Gastroesophageal sphincter (tissue), 4 donors: ENCODE measurements around the gene DHCR24. TPM values are rescaled to one million over a fixed set of nuclear protein-coding genes. Genes with fewer than 3 reads are reported as not detected.

Source experiments
- ATAC-seq: fragments of 150-250 bp; one replicate; pipeline ENCODE4 v1.9.1; 2016; ENCODE audit warnings: mild to moderate bottlenecking, moderate library complexity
- H3K27ac ChIP-seq, 4 donors: fragments of 200-600 bp; sonication (generic) in 3 of 4; 1 replicate in 3 of 4; 2 replicates in 1 of 4; pipeline ENCODE4 v1.5.1; 2016 to 2019
- H3K27me3 ChIP-seq: fragments of 200-600 bp; sonication (generic); one replicate; pipeline ENCODE4 v1.5.1; 2019
- H3K36me3 ChIP-seq, 2 donors: fragments of 200-600 bp; sonication (generic); one replicate each; pipeline ENCODE4 v1.5.1; 2019; ENCODE audit warnings: control low read depth in 1 of 2
- H3K4me1 ChIP-seq, 3 donors: fragments of 200-600 bp; sonication (generic); 1 replicate in 2 of 3; 2 replicates in 1 of 3; pipeline ENCODE4 v1.5.1; 2016 to 2019; ENCODE audit warnings: control low read depth in 2 of 3
- H3K4me3 ChIP-seq, 2 donors: fragments of 200-600 bp; sonication (generic); one replicate each; pipeline ENCODE4 v1.5.1; 2019; ENCODE audit warnings: mild to moderate bottlenecking in 1 of 2, moderate library complexity in 1 of 2
- H3K9me3 ChIP-seq, 3 donors: fragments of 200-600 bp; sonication (generic); one replicate each; pipeline ENCODE4 v1.5.1; 2017 to 2019; ENCODE audit warnings: control low read depth in 2 of 3
- EP300 ChIP-seq: sonication (generic); formaldehyde crosslinking; IDR thresholded peaks from one replicate; pipeline ENCODE4 v1.6.1; 2017; ENCODE audit warnings: antibody characterized with exemption, mild to moderate bottlenecking
- POLR2A ChIP-seq, 2 donors: fragments of 450-650 bp; IDR thresholded peaks; one replicate each; pipeline ENCODE4 v1.6.1; 2017; ENCODE audit warnings: antibody characterized with exemption in 2 of 2, mild to moderate bottlenecking in 2 of 2, moderate library complexity in 1 of 2
- POLR2AphosphoS5 ChIP-seq: sonication (generic); formaldehyde crosslinking; IDR thresholded peaks from one replicate; pipeline ENCODE4 v1.6.1; 2017; ENCODE audit warnings: antibody characterized with exemption
- WGBS, 2 donors: methylation state at CpG; one replicate each; pipeline ENCODE4 v1.1.5; 2018; ENCODE audit warnings: low coverage in 1 of 2; 5-methylcytosine and 5-hydroxymethylcytosine counted together
- total RNA-seq, 4 donors: library from RNA; depleted of rRNA; stranded (reverse); fragments of >200 nt; gene quantifications; one replicate each; pipeline ENCODE4 v1.1.0, GENCODE V29; 2016
- TF ChIP-seq, protein P1 (sequence below), 4 experiments: fragments of 200-600 bp in 2 of 4; fragments of 450-650 bp in 2 of 4; sonication (generic) in 1 of 4; IDR thresholded peaks; one replicate each; pipeline ENCODE4 v1.5.1; 2017 to 2019; ENCODE audit warnings: antibody characterized with exemption in 4 of 4, mild to moderate bottlenecking in 2 of 4, moderate library complexity in 2 of 4

The DHCR24 gene
- total RNA-seq, 4 donors from 2014 or later: 7.9 to 31.9 (median 15.9) TPM

DNA sequence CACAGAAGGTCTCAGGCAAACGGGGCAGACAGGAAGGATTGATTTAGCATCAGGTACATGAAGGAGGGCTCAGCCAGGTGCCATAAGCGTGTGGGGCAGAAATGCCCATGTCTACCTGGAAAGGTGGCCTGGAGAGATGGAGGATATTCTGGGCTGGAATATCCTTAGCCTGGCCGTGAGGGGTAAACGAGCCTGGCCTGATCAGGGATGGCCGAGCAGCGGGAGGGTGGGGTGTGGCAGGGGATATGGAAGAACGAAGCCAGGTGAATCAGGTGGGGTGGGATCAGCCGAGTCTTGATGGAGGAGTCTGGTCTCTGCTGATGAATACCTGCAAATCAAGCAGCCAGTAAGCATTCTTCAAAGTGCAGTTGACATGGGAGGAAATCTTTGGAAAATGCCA is 50.4 kb downstream of the DHCR24 start:
- 72 to 90% methylated on average over 6 to 7 of the region's 8 CpGs for WGBS, 2 donors
- Histone ChIP-seq H3K4me3 (no peak overlapping the region), H3K9me3 (peaks cover 0 to 7% (median 0%) of the 10 kb centered on the region in 3 donors), H3K4me1 (no peaks in the 10 kb centered on the region), H3K36me3 (no peaks in the 10 kb centered on the region), H3K27ac (no peak overlapping the region), H3K27me3 (no peaks in the 10 kb centered on the region)
- TF ChIP-seq, protein P1, sequence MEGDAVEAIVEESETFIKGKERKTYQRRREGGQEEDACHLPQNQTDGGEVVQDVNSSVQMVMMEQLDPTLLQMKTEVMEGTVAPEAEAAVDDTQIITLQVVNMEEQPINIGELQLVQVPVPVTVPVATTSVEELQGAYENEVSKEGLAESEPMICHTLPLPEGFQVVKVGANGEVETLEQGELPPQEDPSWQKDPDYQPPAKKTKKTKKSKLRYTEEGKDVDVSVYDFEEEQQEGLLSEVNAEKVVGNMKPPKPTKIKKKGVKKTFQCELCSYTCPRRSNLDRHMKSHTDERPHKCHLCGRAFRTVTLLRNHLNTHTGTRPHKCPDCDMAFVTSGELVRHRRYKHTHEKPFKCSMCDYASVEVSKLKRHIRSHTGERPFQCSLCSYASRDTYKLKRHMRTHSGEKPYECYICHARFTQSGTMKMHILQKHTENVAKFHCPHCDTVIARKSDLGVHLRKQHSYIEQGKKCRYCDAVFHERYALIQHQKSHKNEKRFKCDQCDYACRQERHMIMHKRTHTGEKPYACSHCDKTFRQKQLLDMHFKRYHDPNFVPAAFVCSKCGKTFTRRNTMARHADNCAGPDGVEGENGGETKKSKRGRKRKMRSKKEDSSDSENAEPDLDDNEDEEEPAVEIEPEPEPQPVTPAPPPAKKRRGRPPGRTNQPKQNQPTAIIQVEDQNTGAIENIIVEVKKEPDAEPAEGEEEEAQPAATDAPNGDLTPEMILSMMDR (IDR thresholded peaks at IDR 0.05): no peak
- TF ChIP-seq EP300: no peak
- no peak for TF ChIP-seq POLR2AphosphoS5
- no peak for TF ChIP-seq POLR2A (IDR thresholded peaks at IDR 0.05)
- ATAC-seq: no peak

DNA sequence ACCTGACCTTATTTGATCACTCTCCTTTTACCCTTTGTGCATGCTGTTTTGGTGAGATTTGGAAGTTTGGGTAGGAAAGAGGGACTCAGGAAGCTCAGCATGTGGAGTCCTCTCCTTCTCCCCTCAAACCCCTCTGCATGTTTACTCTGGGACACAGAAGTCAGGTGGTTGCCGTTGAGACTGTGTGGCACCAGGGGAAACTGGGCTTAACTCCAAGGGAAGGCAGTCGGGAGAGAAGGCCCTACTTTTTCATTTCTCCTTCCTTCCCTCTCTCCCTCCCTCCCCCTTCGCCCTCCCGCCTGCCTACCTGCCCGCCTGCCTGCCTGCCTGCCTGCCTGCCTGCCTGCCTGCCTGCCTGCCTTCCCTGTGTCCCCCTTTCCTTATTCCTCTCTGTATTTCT is 51.0 kb downstream of the DHCR24 start:
- ATAC-seq: no peak
- peaks cover 0 to 13% (median 0%) of the 10 kb centered on the region in 3 donors for H3K9me3 ChIP-seq
- TF ChIP-seq POLR2A (IDR thresholded peaks at IDR 0.05): no peak
- TF ChIP-seq, protein P1 (IDR thresholded peaks at IDR 0.05): no peak
- TF ChIP-seq POLR2AphosphoS5: no peak
- TF ChIP-seq EP300: no peak
- no peak overlapping the region for H3K27ac ChIP-seq
- no peaks in the 10 kb centered on the region for H3K27me3 ChIP-seq
- H3K36me3 ChIP-seq: no peaks in the 10 kb centered on the region
- no peak overlapping the region for H3K4me3 ChIP-seq
- no peaks in the 10 kb centered on the region for H3K4me1 ChIP-seq
- 20 to 22% methylated on average over 1 to 4 of the region's 5 CpGs for WGBS, 2 donors

DNA sequence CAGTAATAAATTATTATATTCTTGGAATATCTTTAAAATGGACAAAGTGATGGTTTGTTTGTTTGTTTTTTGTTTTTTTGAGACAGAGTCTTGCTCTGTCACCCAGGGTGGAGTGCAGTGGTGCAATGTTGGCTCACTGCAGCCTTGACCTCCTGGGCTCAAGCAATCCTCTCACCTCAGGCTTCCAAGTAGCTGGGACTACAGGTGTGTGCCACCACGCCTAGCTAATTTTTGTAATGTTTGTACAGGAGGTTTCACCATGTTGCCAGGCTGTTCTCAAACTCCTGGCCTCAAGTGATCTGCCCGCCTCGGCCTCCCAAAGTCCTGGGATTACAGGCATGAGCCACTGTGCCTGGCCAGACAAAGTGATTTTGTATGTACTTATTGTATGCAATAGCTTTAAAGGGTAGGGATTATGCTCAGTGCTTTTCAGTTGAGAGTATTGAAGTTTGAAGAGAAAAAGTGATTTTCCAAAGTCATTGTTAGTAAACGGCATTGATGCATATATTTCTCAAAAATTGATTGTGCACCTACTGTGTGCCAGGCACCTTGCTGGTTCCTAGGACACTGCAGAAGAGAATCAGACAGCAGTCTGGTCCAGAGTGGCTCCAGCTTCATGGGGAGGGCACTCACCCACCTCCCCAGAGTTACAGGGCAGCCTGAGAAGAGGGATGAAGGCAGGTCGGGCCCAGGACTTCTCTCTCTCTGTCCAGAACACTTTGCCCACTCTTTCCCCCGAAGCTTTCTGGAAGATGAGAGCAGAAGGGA is 51.7 kb downstream of the DHCR24 start:
- H3K4me3 ChIP-seq: no peak overlapping the region
- ATAC-seq: no peak
- H3K27ac ChIP-seq: no peak overlapping the region
- 71% methylated on average over 2 of the region's 6 CpGs; no CpG with 5 or more reads in 1 of the 2 donors for WGBS, 2 donors
- no peaks in the 10 kb centered on the region for H3K36me3 ChIP-seq
- H3K27me3 ChIP-seq: no peaks in the 10 kb centered on the region
- H3K4me1 ChIP-seq: no peaks in the 10 kb centered on the region
- H3K9me3 ChIP-seq: peaks cover 0 to 20% (median 0%) of the 10 kb centered on the region in 3 donors
- TF ChIP-seq EP300 (no peak), POLR2A (IDR thresholded peaks at IDR 0.05) (no peak), POLR2AphosphoS5 (no peak)
- TF ChIP-seq, protein P1 (IDR thresholded peaks at IDR 0.05): no peak

DNA sequence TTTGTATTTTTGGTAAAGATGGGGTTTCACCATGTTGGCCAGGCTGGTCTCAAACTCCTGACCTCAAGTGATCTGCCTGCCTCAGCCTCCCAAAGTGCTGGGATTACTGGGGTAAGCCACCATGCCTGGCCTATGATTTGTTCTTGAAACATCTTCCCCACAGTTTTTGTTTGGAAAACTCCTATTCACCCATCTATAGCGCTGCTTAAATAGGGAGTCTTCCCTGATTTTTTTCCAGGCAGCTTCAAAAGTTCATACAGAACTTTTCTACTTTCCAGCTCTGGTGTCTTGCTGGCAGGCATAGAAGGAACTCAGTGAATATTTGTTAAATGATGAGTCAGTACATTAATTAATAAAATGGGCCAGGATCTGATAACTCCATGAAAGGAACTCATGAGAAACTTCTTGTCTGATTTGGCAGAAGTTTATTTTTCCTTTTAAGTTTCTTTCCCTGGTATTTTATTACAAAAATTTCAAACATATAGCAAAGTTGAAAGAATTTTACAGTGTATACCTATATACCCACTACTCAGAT is 52.9 kb downstream of the DHCR24 start:
- H3K4me3 ChIP-seq: no peak overlapping the region
- H3K27ac ChIP-seq: no peak overlapping the region
- no peaks in the 10 kb centered on the region for H3K36me3 ChIP-seq
- no peak for TF ChIP-seq EP300
- TF ChIP-seq, protein P1 (IDR thresholded peaks at IDR 0.05): no peak
- no peak for TF ChIP-seq POLR2AphosphoS5
- TF ChIP-seq POLR2A (IDR thresholded peaks at IDR 0.05): no peak
- WGBS, 2 donors: 88 to 100% methylated on average over 1 of the region's 1 CpG
- H3K9me3 ChIP-seq: peaks cover 0 to 23% (median 0%) of the 10 kb centered on the region in 3 donors
- H3K4me1 ChIP-seq: no peaks in the 10 kb centered on the region
- H3K27me3 ChIP-seq: no peaks in the 10 kb centered on the region
- ATAC-seq: no peak

DNA sequence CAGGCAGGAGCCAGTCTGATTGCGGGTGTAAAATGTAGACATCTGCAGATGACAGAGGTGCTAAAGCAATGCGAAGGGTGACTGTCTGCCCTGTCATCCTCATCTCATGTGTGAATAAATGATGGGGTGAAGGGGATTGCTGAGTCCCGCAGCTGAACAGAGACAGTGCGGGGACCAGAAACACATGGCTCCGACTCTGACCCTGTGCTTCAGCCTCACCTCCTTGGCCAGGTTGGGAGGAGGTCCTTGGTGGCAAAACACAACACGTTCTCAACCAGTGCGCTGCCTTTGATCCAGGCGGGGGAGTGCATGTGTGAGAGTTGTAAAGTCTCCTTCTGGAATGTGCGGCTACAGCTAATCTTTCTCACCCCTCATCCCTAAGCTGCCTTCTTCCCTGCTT is 53.9 kb downstream of the DHCR24 start:
- WGBS, 2 donors: 85 to 93% methylated on average over 4 to 7 of the region's 9 CpGs
- H3K4me1 ChIP-seq: no peaks in the 10 kb centered on the region
- no peak overlapping the region for H3K27ac ChIP-seq
- ATAC-seq: no peak
- peaks cover 0 to 26% (median 0%) of the 10 kb centered on the region in 3 donors for H3K9me3 ChIP-seq
- H3K27me3 ChIP-seq: no peaks in the 10 kb centered on the region
- no peaks in the 10 kb centered on the region for H3K36me3 ChIP-seq
- no peak overlapping the region for H3K4me3 ChIP-seq
- TF ChIP-seq POLR2AphosphoS5 (no peak), POLR2A (IDR thresholded peaks at IDR 0.05) (no peak), EP300 (no peak)
- TF ChIP-seq, protein P1 (IDR thresholded peaks at IDR 0.05): no peak
